ENCODE results near the gene CREB3L1.

Gene CREB3L1

DNA sequence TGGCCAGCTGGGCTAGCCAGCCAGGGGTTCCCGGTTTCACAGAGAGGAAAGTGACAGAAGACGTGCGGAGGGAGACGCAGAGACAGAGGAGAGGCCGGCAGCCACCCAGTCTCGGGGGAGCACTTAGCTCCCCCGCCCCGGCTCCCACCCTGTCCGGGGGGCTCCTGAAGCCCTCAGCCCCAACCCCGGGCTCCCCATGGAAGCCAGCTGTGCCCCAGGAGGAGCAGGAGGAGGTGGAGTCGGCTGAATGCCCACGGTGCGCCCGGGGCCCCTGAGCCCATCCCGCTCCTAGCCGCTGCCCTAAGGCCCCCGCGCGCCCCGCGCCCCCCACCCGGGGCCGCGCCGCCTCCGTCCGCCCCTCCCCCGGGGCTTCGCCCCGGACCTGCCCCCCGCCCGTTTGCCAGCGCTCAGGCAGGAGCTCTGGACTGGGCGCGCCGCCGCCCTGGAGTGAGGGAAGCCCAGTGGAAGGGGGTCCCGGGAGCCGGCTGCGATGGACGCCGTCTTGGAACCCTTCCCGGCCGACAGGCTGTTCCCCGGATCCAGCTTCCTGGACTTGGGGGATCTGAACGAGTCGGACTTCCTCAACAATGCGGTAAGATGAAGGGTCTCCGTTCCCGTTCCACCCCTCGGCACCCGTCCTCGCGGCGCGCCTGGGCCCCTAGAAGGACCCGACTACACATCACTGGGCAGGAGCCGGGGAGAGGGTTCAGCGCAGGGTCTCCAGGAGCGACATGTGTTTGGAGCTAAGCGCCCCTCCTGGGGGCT is at the start of gene CREB3L1:
TSS of gene CREB3L1 (plus strand) at position 41 of the 765 bp plus-strand sequence. CDS start at position 491, 450 bp downstream.
- DNase-seq: no peak

DNA sequence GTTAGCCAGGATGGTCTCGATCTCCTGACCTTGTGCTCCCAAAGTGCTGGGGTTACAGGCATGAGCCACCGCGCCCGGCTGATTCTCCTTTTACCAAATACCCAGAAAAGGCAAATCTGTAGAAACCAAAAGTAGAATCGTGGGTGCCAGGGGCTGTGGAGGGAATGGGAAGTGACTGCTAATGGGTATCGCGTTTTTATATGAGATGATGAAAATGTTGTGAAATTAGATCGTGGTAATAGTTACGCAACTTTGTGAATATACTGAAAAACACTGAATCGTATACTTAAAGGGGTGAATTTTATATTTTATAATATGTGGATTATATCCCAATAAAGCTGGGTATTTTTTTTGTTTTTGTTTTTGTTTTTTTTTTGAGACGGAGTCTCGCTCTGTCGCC is 48.2 kb upstream of the CREB3L1 start:
- DNase-seq: no peak

DNA sequence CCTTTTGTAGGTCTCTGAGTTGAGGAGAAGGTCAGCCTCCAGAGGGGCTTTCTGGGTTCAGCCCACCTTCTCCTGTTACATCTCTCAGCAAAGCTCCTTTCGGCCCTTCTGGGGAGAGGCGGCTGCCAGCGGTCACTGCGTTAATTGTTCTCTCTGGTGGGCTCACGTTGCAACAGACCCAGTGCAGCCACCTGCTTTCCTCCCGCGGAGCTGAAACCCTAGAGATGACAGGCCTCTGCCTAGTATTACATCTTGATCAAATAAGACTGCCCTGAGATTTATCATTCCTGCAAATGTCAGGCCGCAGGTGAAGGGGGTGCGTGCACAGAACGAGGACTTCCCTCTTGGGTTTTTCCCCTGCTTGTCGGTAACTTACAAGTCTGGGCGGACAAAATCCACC is 43.2 kb upstream of the CREB3L1 start:
- DNase-seq: no peak

DNA sequence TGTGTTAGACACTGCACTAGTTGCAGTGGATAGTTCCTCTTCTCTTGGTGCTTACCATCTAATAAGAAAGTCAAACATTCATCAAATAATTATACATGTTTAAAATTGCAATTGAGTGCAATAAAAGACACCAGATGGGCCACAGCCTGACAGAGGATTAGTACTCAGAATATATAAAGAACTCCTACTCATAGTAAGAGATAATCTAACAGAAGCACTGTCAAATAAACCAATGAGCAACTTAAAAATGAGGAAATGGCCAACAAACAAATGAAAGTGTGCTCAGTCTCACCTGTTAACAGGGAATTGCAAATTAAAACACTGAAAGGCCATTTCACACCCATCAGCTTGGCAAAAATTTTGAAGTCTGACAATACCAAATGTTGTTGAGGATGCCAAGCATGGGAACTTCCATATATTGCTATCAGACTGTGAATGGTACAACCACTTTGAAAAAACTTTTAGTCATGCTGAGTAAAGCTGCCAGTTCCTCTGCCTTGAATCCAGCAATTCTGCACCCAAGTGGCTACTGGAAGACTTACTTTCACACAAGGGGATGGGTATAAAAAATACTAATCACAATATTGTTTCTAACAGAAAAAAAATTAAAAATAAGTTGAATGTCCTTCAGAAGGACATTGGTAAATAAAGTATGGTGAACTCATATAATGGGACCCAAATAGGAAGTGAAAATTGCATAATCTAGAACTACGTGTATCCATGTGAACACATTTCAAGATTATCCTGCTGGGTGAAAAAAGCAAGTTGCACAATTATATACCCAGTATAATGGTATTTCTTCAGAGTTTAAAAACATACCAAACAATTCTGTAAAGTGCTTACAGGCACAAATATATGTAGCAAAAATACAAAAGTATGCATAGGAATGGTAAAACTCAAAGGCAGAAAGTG is 41.4 kb upstream of the CREB3L1 start:
- no peak for DNase-seq

DNA sequence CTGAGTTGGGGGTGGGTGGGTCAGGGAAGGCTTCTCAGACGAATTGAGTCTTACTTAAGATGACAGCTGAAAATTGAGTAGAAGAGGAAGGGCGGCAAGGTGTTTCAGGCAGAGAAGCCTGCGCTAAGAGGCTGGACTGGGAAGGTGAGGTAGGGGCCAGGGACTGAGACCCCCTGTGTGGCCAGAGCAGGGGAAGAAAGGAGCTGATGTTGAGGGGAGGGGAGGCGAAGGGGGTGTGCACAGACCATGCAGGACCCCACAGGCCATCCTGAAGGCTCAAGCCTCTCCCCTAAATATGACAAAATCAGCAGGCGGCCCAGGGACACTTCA is 40.6 kb upstream of the CREB3L1 start:
- no peak for DNase-seq

GRCh38 chr11:46237248-46238077 is 40.0 kb upstream of the CREB3L1 start:
- peak; percentile 48 for DNase-seq

- peak; percentile 55 for DNase-seq
These were observed 39.1 kb upstream of the CREB3L1 start for GRCh38 chr11:46238078-46238966.

DNA sequence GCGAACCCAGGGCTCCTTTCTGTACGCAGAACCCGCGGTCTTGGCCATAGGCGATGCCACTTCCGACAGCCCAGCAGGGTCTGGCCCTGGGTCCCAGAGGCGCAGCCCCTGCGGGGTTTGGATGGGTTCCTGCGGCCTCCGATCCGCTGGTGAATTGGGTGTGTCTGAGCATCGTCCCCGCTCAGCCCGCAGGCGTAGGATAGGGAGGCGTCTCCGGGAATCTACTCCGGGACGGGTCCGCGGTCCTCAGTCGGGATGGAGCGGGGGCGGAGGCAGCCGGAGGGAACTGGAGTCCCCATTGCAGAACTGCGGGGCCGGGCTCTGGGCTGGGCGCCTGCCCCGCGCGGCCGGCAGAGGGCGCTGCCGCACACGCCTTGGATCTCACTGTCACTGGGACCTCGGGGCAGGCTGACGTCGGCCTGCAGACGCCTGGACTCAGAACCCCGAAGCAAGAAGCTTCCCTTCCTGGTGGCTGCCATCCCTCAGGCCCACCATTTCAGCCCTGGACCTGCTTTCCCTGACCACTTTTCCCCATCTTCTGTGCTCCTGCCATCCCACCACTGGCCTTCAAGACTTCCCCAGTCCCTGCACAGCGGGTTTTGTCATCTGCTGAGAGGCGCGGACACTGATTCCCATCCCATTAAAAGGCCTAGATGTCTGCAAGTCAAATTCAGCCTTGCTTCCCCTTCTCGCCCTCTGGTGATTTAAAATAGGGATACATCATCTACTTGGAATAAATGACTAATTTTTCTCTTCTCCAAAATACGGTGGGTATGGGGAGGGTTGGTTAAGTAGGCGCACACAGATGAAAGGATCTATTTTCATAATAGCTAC is 38.3 kb upstream of the CREB3L1 start:
- peak; percentile 85 for DNase-seq

DNA sequence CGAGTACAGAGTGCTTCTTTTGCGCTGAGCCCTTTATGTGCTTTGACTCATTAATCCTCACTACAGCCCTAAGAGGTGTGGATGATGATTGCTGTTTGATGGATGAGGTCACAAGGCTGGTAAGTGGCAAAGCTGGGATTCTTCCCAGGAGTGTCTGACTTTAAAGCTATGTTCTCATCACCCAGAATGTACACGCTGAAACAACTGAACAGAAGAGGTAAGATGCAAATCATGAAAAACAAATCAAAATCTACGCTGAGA is 37.7 kb upstream of the CREB3L1 start:
- no peak for DNase-seq

DNA sequence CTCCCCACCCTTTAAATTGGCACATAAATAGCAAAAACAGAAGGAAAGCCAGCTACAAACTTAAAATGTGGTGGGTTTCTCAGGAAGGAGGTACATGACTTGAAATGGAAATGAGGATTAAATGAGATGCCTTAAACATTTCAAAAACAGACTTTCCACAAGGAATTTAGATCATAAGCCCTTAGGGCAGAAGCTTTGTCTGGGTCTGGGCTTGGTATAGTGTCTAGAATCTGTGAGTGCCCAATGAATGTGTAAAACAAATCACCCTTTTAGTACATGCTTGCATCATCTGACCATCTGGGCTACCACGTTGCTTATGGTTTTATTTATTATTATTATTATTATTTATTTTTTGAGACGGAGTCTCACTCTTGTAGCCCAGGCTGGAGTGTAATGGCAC is 37.1 kb upstream of the CREB3L1 start:
- no peak for DNase-seq

DNA sequence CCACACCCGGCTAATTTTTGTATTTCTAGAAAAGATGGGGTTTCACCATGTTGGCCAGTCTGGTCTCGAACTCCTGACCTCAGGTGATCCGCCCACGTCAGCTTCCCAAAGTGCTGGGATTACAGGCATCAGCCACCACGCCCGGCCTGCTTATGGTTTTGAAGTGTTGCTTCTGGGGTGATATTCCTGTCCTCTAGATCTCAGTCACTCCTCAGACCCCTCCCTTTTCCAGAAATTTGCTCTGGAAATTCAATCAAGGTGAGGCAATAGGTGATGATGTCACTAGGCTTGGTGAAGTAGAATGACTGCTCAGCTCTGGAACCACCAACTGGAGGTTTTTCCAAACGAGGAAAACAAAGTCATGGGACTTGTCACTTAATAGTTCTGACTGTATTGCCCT is 36.6 kb upstream of the CREB3L1 start:
- no peak for DNase-seq

GRCh38 chr11:46242041-46242951 is 35.2 kb upstream of the CREB3L1 start:
- no peak for DNase-seq

DNA sequence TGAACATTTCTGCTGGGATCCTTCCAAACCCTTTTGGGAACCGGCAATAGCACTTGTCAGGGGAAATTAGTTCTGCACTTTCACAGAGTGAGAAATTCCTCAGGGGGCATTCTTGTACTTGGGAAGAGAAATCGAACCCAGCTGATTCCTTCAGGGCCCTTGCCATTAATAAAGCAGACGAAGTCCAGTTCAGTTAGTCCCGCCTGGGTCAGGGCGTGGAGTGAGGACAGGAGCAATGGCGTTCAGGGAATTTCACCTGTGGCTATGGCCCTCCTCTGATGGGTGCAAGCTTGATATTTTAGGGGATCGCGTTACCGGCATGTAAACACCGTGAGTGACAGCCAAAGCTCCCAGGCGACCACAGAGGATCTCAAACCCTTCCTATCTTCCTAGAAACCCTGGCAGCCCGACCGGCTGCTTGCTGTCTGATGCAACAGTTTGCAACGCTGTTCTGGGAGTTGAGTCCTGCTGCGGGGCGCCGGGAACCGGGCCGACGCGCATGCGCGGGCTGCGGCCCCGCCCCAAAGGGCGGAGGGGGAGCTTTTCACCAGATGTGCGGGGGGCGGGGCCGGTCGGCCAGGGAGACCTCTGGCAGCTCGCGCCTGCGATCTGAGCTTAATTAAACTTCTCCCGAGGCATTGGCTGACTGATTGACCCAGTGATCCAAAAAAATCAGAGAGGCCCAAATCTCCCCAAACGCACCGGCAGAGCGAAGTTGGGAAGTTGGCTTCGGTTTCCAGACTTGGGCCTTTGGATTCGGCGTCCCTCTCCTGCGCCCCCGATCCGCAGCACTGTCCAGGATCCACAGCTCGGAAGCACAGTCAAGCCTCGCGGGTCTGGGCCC is 34.3 kb upstream of the CREB3L1 start:
- peak; percentile 88 for DNase-seq

DNA sequence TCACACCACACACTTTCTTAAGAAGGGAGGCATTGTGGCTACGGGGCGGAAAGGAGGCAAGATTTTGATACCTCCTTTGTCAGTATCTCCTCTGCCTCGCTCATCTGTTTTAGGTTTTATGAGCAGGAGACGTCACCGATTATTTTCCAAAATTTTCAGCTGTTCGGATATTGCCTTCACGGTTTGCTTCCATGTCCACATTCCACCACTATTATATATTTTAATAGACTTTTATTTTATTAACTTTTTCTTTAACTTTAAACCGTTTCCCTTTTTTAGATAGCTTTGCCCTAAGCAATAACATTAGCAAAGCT is 33.7 kb upstream of the CREB3L1 start:
- no peak for DNase-seq

- no peak for DNase-seq
These were observed 30.9 kb upstream of the CREB3L1 start for GRCh38 chr11:46246521-46246920.

DNA sequence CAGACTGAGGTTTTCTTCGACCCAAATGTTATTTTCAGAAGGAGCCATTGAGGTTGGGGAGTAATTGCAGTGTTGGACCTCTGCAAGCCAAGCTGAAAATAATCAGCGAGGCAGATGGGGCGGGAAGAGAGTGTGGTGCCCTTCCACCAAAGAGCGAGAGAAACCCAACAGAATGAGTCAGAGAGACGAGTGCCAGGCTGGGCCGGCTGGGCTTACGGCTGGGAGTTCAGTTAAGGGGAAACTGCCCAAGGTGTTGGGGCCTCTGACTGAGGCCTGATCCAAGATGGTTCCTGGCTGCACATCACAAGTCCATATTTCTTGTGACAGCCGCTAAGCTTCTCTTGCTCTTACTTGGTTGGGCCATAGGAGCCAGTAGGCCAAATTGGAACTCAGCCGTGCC is 30.4 kb upstream of the CREB3L1 start:
- no peak for DNase-seq

GRCh38 chr11:46247659-46248058 is 29.8 kb upstream of the CREB3L1 start:
- DNase-seq: peak; percentile 46

- DNase-seq: no peak
These were observed 29.0 kb upstream of the CREB3L1 start for GRCh38 chr11:46248289-46249102.
